Measurements from ENCODE around the gene EXOC3. TPM values are rescaled to one million over a fixed set of nuclear protein-coding genes. Genes with fewer than 3 reads are reported as not detected.

EXOC3 gene
- polyA plus RNA-seq, 3 donors: 33.2 to 59.7 (median 53.8) TPM

DNA sequence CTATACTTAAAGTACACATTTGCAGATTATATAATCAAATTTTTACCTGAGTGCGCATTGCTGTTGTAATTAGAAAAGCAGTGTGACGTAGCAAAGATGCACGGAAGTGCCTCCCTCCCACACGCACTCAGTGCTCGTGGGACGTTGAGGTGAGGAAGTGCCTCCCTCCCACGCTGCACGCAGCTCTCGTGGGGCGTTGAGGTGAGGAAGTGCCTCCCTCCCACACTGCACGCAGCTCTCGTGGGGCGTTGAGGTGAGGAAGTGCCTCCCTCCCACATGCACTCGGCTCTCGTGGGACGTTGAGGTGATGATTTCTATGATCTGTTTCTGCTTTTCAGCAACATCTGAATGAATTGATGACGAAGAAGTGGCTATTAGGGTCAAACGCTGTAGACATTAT is 21.0 kb downstream of the EXOC3 start:
- no peak overlapping the region for H3K4me2 ChIP-seq (replicated peaks; ENCODE audit: extremely low read depth, low read length, poor library complexity, severe bottlenecking)
- intact Hi-C loops (cut with micrococcal nuclease): no loop called here

DNA sequence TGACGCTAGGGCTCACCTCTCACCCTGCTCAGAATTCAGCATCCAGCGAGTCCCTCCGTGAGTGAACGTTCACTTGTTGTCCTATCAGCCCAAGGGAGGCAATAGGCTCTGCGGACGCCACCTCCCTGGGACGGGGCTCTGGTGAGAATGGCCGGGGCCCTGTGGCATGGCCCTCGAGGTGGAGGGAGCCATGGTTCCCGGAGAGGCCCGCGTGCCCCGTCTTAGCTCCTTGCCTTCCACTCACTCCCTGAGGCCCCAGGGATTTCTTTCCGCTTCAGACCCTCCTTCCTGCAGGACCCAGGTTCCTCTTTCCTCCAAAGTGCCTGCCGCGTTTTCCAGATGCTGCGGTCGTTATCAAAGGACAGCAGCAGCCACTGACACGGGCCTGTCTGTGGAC is 21.5 kb downstream of the EXOC3 start:
- H3K4me1 ChIP-seq (ENCODE audit: control insufficient read depth in 1 of 2, insufficient read depth in 2 of 2, low read length in 2 of 2): no peaks in the 10 kb centered on the region
- intact Hi-C loops (cut with micrococcal nuclease): no loop called here
- H3K27me3 ChIP-seq (ENCODE audit: control insufficient read depth in 2 of 2, insufficient read depth in 2 of 2, low read length in 2 of 2): no peaks in the 10 kb centered on the region
- Mint-ChIP-seq H3K4me1 (peaks cover 1% of the 10 kb centered on the region), H3K27me3 (ENCODE audit: low read depth in 3 of 3) (no peaks in the 10 kb centered on the region), H3K4me3 (no peak overlapping the region), H3K36me3 (peaks cover 66 to 81% of the 10 kb centered on the region in 2 donors), H3K9me3 (no peaks in the 10 kb centered on the region), H3K27ac (peak overlapping the region in 1 of 7 donors; percentile 23)
- no peak overlapping the region for H2AFZ ChIP-seq (ENCODE audit: insufficient read depth, low read depth, low read length, poor library complexity, severe bottlenecking)
- peaks cover 73 to 77% of the 10 kb centered on the region in 2 donors for H3K36me3 ChIP-seq (replicated peaks in 1 of 2; ENCODE audit: control insufficient read depth in 1 of 2, insufficient read depth in 2 of 2, low read length in 2 of 2)
- WGBS (ENCODE audit: insufficient coverage): 93% methylated on average over 17 of the region's 19 CpGs
- H4K20me1 ChIP-seq (ENCODE audit: insufficient read depth, low read length): no peaks in the 10 kb centered on the region
- no peak overlapping the region for H3K4me3 ChIP-seq (replicated peaks in 1 of 3; ENCODE audit: low read depth in 2 of 3, low read length in 3 of 3)
- H3K27ac ChIP-seq (ENCODE audit: low read depth in 1 of 2, low read length in 2 of 2): no peak overlapping the region
- H3K4me2 ChIP-seq (replicated peaks; ENCODE audit: extremely low read depth, low read length, poor library complexity, severe bottlenecking): no peak overlapping the region
- TF ChIP-seq, protein P1, sequence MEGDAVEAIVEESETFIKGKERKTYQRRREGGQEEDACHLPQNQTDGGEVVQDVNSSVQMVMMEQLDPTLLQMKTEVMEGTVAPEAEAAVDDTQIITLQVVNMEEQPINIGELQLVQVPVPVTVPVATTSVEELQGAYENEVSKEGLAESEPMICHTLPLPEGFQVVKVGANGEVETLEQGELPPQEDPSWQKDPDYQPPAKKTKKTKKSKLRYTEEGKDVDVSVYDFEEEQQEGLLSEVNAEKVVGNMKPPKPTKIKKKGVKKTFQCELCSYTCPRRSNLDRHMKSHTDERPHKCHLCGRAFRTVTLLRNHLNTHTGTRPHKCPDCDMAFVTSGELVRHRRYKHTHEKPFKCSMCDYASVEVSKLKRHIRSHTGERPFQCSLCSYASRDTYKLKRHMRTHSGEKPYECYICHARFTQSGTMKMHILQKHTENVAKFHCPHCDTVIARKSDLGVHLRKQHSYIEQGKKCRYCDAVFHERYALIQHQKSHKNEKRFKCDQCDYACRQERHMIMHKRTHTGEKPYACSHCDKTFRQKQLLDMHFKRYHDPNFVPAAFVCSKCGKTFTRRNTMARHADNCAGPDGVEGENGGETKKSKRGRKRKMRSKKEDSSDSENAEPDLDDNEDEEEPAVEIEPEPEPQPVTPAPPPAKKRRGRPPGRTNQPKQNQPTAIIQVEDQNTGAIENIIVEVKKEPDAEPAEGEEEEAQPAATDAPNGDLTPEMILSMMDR (IDR thresholded peaks at IDR 0.05): no peak
- no peaks in the 10 kb centered on the region for H3K79me2 ChIP-seq (ENCODE audit: insufficient read depth, low read length)
- no peak for DNase-seq
- no peak overlapping the region for H3K9ac ChIP-seq (ENCODE audit: insufficient read depth, low read length, poor library complexity, severe bottlenecking)
- H3K9me3 ChIP-seq (replicated peaks in 1 of 2; ENCODE audit: control insufficient read depth in 1 of 2, insufficient read depth in 1 of 2, low read length in 2 of 2): no peaks in the 10 kb centered on the region

More for the DNA sequence above, 21.0 kb downstream of the EXOC3 start:
- WGBS (ENCODE audit: insufficient coverage): 73% methylated on average over 2 of the region's 18 CpGs
- Histone ChIP-seq H3K9ac (ENCODE audit: insufficient read depth, low read length, poor library complexity, severe bottlenecking) (no peak overlapping the region), H3K27ac (ENCODE audit: low read depth in 1 of 2, low read length in 2 of 2) (no peak overlapping the region), H3K9me3 (replicated peaks in 1 of 2; ENCODE audit: control insufficient read depth in 1 of 2, insufficient read depth in 1 of 2, low read length in 2 of 2) (no peaks in the 10 kb centered on the region), H3K4me1 (ENCODE audit: control insufficient read depth in 1 of 2, insufficient read depth in 2 of 2, low read length in 2 of 2) (no peaks in the 10 kb centered on the region), H3K4me3 (replicated peaks in 1 of 3; ENCODE audit: low read depth in 2 of 3, low read length in 3 of 3) (no peak overlapping the region), H3K27me3 (ENCODE audit: control insufficient read depth in 2 of 2, insufficient read depth in 2 of 2, low read length in 2 of 2) (no peaks in the 10 kb centered on the region), H3K36me3 (replicated peaks in 1 of 2; ENCODE audit: control insufficient read depth in 1 of 2, insufficient read depth in 2 of 2, low read length in 2 of 2) (peaks cover 78 to 82% of the 10 kb centered on the region in 2 donors), H4K20me1 (ENCODE audit: insufficient read depth, low read length) (peaks cover under 1% of the 10 kb centered on the region), H3K79me2 (ENCODE audit: insufficient read depth, low read length) (no peaks in the 10 kb centered on the region), H2AFZ (ENCODE audit: insufficient read depth, low read depth, low read length, poor library complexity, severe bottlenecking) (no peak overlapping the region)
- TF ChIP-seq, protein P1 (IDR thresholded peaks at IDR 0.05): no peak
- Mint-ChIP-seq H3K9me3 (no peaks in the 10 kb centered on the region), H3K36me3 (peaks cover 71 to 86% of the 10 kb centered on the region in 2 donors), H3K4me3 (no peak overlapping the region), H3K27ac (no peak overlapping the region), H3K4me1 (peaks cover 1% of the 10 kb centered on the region), H3K27me3 (ENCODE audit: low read depth in 3 of 3) (no peaks in the 10 kb centered on the region)
- no peak for DNase-seq
